Mammary epithelial cell (primary cell): Measurements from ENCODE around the gene TTLL7.

ENCODE experiments used
- EZH2 ChIP-seq: IDR thresholded peaks from 2 replicates; pipeline ENCODE4 v1.6.1; 2012; ENCODE audit warnings: low read length, inconsistent platforms, borderline replicate concordance
- TF ChIP-seq, protein P1 (sequence below), 2 donors: IDR thresholded peaks in 1 of 2; conservative IDR thresholded peaks in 1 of 2; 2 replicates each; pipeline ENCODE4 v1.5.1; 2011 to 2012; ENCODE audit warnings: inconsistent platforms in 2 of 2, low read length in 2 of 2, mild to moderate bottlenecking in 2 of 2, control low read depth in 1 of 2, low read depth in 1 of 2; ENCODE audit not compliant: insufficient read depth in 1 of 2; ENCODE audit errors: extremely low read depth in 1 of 2

GRCh38 chr1:83920320-83920719 lies 78.6 kb downstream of the TTLL7 start:
- TF ChIP-seq, protein P1, sequence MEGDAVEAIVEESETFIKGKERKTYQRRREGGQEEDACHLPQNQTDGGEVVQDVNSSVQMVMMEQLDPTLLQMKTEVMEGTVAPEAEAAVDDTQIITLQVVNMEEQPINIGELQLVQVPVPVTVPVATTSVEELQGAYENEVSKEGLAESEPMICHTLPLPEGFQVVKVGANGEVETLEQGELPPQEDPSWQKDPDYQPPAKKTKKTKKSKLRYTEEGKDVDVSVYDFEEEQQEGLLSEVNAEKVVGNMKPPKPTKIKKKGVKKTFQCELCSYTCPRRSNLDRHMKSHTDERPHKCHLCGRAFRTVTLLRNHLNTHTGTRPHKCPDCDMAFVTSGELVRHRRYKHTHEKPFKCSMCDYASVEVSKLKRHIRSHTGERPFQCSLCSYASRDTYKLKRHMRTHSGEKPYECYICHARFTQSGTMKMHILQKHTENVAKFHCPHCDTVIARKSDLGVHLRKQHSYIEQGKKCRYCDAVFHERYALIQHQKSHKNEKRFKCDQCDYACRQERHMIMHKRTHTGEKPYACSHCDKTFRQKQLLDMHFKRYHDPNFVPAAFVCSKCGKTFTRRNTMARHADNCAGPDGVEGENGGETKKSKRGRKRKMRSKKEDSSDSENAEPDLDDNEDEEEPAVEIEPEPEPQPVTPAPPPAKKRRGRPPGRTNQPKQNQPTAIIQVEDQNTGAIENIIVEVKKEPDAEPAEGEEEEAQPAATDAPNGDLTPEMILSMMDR (conservative IDR thresholded peaks at IDR 0.05 in 1 of 2, IDR thresholded peaks at IDR 0.05 in 1 of 2; ENCODE audit: extremely low read depth in 1 of 2, insufficient read depth in 1 of 2, low read depth in 1 of 2, low read length in 2 of 2), result no peak
- TF ChIP-seq EZH2, result no peak
